NCI-H2196 (cell line): ENCODE measurements around the gene ACAD11.
"Not testable (repeated sequence)": the region's sequence is repeated elsewhere in the genome, so short reads cannot be mapped to it uniquely, and the experiment has no call there.

Experiments
- DNase-seq: peaks from one replicate; lab custom pipeline; 2025; ENCODE audit not compliant: unreplicated experiment; lab: John Stamatoyannopoulos, UW

Gene ACAD11

DNA sequence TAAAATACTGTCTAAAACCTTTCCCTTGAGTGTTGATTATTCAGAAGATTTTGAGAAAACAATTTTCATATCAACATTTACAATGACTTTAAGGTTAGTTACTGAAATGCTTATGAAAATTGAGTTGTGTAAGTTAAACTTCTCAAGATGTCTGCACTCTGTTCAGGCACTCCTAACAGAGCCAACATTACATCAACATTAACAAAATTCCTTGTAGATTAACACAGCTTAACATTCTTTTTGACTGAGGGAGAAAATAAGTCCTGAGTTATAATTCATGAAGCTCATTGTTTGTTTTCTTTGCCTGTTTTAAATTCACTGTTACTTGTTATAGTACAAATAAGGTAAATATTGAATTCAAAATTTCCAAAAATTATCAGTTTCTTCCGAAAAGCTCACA is 53.5 kb downstream of the ACAD11 start:
- no peak for DNase-seq

DNA sequence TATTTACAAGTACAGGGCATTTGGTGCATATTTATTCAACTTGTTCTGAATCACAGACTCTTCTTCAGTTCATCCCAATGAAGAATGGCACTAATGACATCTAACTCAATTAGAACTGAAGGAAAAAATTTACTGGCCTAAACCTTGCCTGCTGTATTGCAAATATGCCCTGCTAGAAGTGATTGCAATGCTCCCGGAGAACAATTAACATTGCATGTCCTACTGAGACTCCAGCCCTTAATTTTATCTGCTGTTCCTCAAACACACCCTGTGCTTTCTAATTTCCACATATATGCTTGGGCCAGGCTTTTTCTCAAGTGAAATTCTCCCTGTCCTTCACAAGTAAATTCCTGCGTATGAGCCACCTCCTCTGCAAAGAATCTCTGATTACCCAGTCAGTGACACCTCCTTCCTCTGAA is 54.2 kb downstream of the ACAD11 start:
- no peak for DNase-seq

- DNase-seq: not testable (repeated sequence)
Observed at GRCh38 chr3:132600614-132601013, 59.0 kb downstream of the ACAD11 start.

- no peak for DNase-seq
Observed at GRCh38 chr3:132598181-132598580, 61.4 kb downstream of the ACAD11 start.

DNA sequence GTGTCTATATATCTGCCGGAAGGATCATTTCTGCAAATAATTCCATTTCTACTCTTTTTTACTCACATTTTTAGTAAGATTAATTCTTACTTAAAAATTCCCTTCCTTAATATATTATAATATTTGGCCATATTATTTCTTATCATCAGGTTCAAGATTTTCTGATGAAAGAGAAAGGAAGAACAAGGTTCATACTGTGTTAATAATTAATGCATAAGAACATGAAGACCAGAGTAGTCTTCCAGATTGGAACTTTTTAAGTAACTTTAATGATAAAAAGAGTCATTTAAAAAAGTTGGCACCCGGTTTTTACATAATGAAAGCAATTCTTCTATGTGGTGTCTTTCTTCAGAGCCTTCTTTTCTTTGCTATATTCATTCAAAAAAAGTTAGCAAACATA is 61.9 kb downstream of the ACAD11 start:
- DNase-seq: no peak

GRCh38 chr3:132596816-132597433 is 62.7 kb downstream of the ACAD11 start, which contains the start of gene ACKR4:
Gene ACKR4 (plus strand): TSS chr3:132597270. CDS start chr3:132600398, 3,128 bp downstream.
- DNase-seq: no peak

DNA sequence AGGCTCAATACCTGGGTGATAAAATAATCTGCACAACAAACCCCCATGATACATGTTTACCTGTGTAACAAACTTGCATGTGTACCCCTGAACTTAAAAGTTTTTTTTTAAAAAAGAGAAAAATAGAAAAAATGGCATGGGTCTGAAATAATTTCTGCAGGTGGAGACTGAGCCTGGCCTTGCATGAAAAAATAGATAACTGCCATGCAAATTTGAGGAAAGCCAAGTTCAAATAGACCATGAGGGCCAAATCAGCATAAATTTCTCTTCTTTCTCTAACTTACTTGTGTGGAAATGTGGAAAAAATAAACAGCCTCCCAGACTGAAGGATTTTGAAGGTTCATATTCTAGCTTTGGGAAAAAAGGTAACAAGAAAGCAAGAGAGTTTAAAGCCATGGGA is 63.3 kb downstream of the ACAD11 start:
- DNase-seq: no peak

GRCh38 chr3:132595014-132595413 is 64.6 kb downstream of the ACAD11 start:
- no peak for DNase-seq

GRCh38 chr3:132594498-132594897 is 65.1 kb downstream of the ACAD11 start:
- DNase-seq: no peak

- DNase-seq: no peak
Observed at GRCh38 chr3:132593947-132594323, 65.7 kb downstream of the ACAD11 start.

DNA sequence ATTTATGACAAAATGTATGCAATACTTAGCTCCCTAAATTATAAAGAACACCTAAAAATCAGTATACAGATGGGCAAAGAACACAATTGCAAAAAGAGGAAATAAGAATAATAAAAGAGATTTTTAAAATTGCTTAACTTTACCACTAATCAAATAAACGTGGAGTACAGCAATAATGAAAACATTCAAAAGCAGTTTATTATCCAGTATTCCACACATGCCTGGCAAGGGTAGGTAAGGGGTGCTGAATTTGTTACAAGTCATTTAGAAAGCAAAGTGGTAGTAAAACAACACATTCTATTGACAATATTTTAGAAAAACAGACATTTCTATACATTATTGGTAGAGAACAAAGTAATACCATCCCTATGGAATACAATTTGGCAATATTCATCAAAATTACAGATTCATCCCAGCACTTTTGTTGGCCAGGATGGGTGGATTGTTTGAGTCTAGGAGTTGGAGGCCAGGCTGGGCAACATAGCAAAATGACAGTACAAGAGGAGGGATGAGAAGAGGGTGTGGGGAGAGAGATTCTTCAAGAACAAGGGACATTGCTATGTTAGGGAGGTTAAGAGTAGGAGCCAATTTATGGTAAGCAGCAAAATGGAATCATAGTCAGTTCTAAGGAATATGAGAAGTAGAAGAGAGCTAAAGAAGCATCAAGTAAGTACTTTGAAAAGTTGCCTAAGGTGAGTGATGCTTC is 66.2 kb downstream of the ACAD11 start:
- no peak for DNase-seq

DNA sequence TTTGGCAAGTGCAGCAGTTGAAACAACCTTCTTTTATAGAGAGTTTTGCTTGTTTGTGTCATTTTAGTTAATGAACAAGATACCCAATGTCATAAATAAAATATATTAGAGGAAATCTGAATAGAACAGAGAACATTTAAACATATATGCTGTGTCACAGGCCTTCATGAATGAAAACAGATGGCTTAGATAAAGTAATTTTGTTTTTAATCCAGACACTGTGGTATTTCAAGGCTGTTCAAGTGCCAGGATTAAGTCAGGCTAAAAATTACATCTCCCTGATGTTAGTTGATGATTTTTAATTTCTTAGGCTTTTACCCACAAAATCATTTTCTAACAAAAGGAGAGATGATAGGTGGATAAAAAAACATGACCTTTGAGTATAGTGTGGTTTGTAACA is 67.4 kb downstream of the ACAD11 start:
- DNase-seq: no peak

DNA sequence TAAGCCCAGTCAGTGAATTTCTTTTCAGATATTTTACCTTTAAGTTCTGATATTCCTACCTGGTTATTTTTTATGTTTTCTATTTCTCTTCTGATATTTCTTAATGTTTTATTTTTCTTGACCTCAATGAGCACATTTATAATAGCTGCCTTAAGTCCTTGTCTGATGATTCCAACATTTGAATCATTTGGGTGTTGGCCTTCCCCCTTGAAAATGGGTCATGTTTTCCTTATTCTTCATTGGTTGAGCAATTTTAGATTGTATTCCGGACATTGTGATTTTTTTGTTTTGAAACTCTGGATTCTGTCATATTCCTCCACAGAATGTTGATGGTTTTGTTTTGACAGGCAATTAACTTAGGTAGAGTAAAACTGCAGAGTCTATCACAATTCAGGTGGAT is 72.2 kb downstream of the ACAD11 start:
- DNase-seq: no peak

- no peak for DNase-seq
Observed at GRCh38 chr3:132573797-132574211, 85.8 kb downstream of the ACAD11 start.

GRCh38 chr3:132570016-132570415 is 89.6 kb downstream of the ACAD11 start:
- DNase-seq: no peak

DNA sequence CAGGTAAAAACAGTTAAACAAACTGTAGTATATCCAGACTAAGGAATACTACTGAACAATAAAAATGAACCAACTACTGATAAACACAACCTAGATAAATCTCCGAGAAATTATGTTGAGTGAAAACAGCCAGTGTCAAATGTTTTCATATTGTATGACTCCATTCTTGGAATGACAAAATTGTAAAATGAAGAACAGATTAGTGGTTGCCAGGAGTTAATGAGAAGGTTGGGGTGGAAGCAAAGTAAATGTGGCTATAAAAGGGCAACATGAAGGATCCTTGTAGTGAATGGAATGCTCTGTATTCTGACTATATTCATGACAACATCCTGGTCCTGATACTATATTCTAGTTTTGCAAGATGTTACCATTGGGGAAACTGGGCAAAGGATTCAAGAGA is 90.0 kb downstream of the ACAD11 start:
- DNase-seq: no peak

- no peak for DNase-seq
Observed at GRCh38 chr3:132569153-132569552, 90.5 kb downstream of the ACAD11 start.

DNA sequence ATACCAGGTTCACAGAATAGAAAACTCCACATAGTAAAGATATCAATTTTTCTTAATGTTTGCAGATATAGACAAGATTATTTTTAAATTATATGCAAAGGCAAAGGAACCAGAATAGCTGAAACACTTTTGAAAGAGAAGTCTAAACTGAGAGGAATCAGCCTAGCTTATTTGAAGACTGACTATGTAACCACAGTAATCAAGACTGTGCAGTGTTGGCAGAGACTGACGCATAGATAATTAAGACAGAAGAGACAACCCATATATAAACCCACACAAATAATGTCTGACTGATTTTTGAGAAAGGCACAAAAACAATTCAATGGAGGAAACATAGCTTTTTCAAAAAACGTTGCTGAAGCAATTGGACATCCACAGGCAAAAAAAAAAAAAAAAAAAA is 91.2 kb downstream of the ACAD11 start:
- DNase-seq: no peak

- DNase-seq: no peak
Observed at GRCh38 chr3:132564070-132564465, 95.5 kb downstream of the ACAD11 start.

DNA sequence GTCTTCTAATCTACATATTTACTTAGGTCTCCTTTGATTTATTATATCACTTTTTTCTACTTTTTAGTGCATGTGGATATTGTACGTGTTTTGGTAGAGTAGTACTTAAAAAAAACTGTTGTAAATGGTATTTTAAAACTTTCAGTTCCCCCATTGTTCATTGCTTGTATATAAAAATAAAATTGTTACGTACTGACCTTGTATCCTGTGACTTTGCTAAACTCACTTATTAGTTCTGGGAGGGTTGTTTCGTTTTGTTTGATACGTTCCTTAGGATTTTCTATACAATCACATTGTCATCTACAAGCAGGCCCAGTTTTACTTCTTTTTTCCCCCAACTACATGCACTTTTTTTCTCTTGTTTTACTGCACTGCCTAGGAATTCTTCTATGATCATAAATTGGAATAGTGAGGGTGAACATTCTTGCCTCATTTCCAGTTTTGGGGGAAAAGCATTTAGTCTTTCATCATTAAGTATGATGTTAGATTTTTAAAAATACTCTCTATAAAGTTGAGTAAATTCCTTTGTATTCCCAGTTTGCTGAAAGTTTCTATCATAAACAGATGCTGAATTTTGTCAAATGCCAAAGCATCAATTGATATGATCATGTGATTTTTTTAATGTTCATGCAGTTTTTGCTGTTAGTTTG is 96.1 kb downstream of the ACAD11 start:
- DNase-seq: no peak

- DNase-seq: no peak
Observed at GRCh38 chr3:132561003-132561402, 98.6 kb downstream of the ACAD11 start.

DNA sequence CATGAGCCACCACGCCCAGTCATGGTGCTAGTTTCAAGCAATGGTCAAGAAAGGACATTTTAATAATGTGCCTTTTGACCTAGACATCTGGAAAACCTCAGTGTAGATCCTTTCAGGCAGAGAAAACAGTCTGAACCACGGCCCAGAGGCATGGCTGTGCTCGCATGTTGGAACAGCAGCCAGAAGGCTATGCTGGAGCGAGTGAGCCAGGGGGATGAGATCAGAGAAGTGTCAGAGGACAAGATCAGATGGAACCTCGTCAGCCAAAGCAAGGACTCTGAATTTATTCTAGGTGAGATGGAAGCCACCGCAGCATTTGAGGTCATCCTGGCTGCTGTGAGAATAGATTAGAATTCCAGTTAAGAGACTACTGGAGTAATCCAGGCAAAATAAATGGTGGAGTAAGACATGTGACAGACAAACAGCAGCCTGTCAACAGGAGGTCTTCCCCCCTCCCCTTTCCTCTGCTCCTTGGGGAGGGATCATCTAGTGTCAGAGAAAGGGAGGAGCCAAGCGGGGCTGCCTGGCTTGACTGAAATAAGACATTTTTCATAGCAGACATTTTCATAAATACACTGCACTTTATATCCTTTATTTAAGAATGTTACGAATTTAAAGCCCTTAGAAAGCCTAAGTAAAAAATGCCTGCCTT is 103.0 kb downstream of the ACAD11 start:
- no peak for DNase-seq
